ENCODE measurements around the gene URI1. TPM values are rescaled to one million over a fixed set of nuclear protein-coding genes. Genes with fewer than 3 reads are reported as not detected.

Gene URI1
- total RNA-seq, 1 donor from 2014 or later, result 64.3 TPM

- no peaks in the 10 kb centered on the region for H3K36me3 Mint-ChIP-seq (ENCODE audit: low read depth)
- no peaks in the 10 kb centered on the region for H3K9me3 Mint-ChIP-seq
- DNase-seq, result no peak
- H3K27me3 Mint-ChIP-seq, result no peaks in the 10 kb centered on the region
- no peaks in the 10 kb centered on the region for H3K4me1 Mint-ChIP-seq
- no peak overlapping the region for H3K27ac Mint-ChIP-seq
- intact Hi-C loops (cut with micrococcal nuclease), result no loop called here
- no peak overlapping the region for H3K4me3 Mint-ChIP-seq
These were observed 122.9 kb downstream of the URI1 start for GRCh38 chr19:30064771-30065494.

GRCh38 chr19:30065680-30066606 is 123.9 kb downstream of the URI1 start:
- no peaks in the 10 kb centered on the region for H3K4me1 Mint-ChIP-seq
- intact Hi-C loops (cut with micrococcal nuclease), result no loop called here
- no peaks in the 10 kb centered on the region for H3K36me3 Mint-ChIP-seq (ENCODE audit: low read depth)
- H3K4me3 Mint-ChIP-seq, result no peak overlapping the region
- no peaks in the 10 kb centered on the region for H3K9me3 Mint-ChIP-seq
- no peak for DNase-seq
- no peaks in the 10 kb centered on the region for H3K27me3 Mint-ChIP-seq
- H3K27ac Mint-ChIP-seq, result no peak overlapping the region

Other genes starting within 250 kb of the URI1 start
- 41.4 and 41.6 TPM in 2 replicates for gene C19orf12, start 227.0 kb upstream of the URI1 start, total RNA-seq
- 54.5 and 55.8 TPM in 2 replicates for gene CCNE1, start 130.2 kb upstream of the URI1 start, total RNA-seq

All from activated CD4-positive, alpha-beta T cell treated with anti-CD3 and anti-CD28 coated beads, Interleukin-2, amount 10 ng/mL, durations not matched to agents 24 days and 14 days (primary cell).